SU-DHL-6 (cell line): Measurements from ENCODE around the gene MT1X.

Experiments used
- H2AFZ ChIP-seq: fragments of 200-600 bp; sonication (generic); 2 replicates; pipeline ENCODE4 v1.6.1; 2014; ENCODE audit warnings: low read depth, mild to moderate bottlenecking, moderate library complexity, mixed read lengths, antibody characterized with exemption, low read length; ENCODE audit not compliant: severe bottlenecking
- H3F3A ChIP-seq: fragments of 200-600 bp; shearing (Covaris generic); 2 replicates; pipeline ENCODE4 v1.6.0; 2016; ENCODE audit warnings: antibody characterized with exemption, mild to moderate bottlenecking; ENCODE audit not compliant: insufficient read depth
- H3K27ac ChIP-seq: fragments of 200-600 bp; sonication (generic); 2 replicates; pipeline ENCODE4 v1.5.1; 2016; ENCODE audit warnings: low read depth, mild to moderate bottlenecking, low read length, moderate library complexity, mixed read lengths
- H3K27me3 ChIP-seq: fragments of 200-600 bp; sonication (generic), shearing (Covaris generic); 2 replicates; pipeline ENCODE4 v1.6.0; 2014; ENCODE audit warnings: mild to moderate bottlenecking, low read length
- H3K36me3 ChIP-seq: fragments of 200-600 bp; sonication (generic); 2 replicates; pipeline ENCODE4 v1.6.1; 2014; ENCODE audit warnings: mild to moderate bottlenecking, low read length, mixed read lengths
- H3K4me2 ChIP-seq: fragments of 300-600, 200-600 bp; shearing (Covaris generic), sonication (generic); 2 replicates; pipeline ENCODE4 v1.6.0; 2014; ENCODE audit warnings: low read length, low read depth, mild to moderate bottlenecking; ENCODE audit not compliant: poor library complexity, severe bottlenecking
- H3K4me3 ChIP-seq: fragments of 200-600 bp; sonication (generic); 2 replicates; pipeline ENCODE4 v1.5.1; 2014; ENCODE audit warnings: antibody characterized with exemption, low read length, mild to moderate bottlenecking, mixed read lengths; ENCODE audit not compliant: insufficient read depth, poor library complexity, severe bottlenecking
- H3K79me2 ChIP-seq: fragments of 200-600 bp; sonication (generic); 2 replicates; pipeline ENCODE4 v1.6.1; 2014; ENCODE audit warnings: mild to moderate bottlenecking, low read length, moderate library complexity; ENCODE audit not compliant: insufficient read depth
- H3K9ac ChIP-seq: fragments of 200-600 bp; sonication (generic); 2 replicates; pipeline ENCODE4 v1.7.0; 2014; ENCODE audit warnings: mild to moderate bottlenecking, low read length
- H3K9me2 ChIP-seq: fragments of 200-600 bp; sonication (generic); replicated peaks from 2 replicates; pipeline ENCODE4 v1.6.1; 2014; ENCODE audit warnings: low read length; ENCODE audit not compliant: insufficient read depth
- H3K9me3 ChIP-seq: fragments of 200-600 bp; sonication (generic); 2 replicates; pipeline ENCODE4 v1.6.1; 2014; ENCODE audit warnings: low read length, mixed read lengths; ENCODE audit not compliant: insufficient read depth
- H4K20me1 ChIP-seq: fragments of 200-600 bp; sonication (generic); 2 replicates; pipeline ENCODE4 v1.6.1; 2014; ENCODE audit warnings: low read depth, mild to moderate bottlenecking, antibody characterized with exemption, low read length, moderate library complexity, mixed read lengths
- EZH2phosphoT487 ChIP-seq: fragments of 200-600 bp; sonication (generic), shearing (Covaris generic); conservative IDR thresholded peaks from 2 replicates; pipeline ENCODE4 v1.6.1; 2018; ENCODE audit warnings: mild to moderate bottlenecking, antibody characterized with exemption, low read length, moderate library complexity, mixed read lengths
- TF ChIP-seq, protein P1 (sequence below): fragments of 200-600 bp; sonication (generic); IDR thresholded peaks from one replicate; pipeline ENCODE4 v1.5.1; 2017; ENCODE audit warnings: antibody characterized with exemption, mild to moderate bottlenecking, low read length, moderate library complexity; ENCODE audit not compliant: insufficient read depth, poor library complexity, severe bottlenecking

MT1X gene

GRCh38 chr16:56653218-56653617, 29.1 kb upstream of the MT1X start:
- no peak overlapping the region for H3K4me3 ChIP-seq
- no peak overlapping the region for H3K9ac ChIP-seq
- H4K20me1 ChIP-seq, result no peaks in the 10 kb centered on the region
- TF ChIP-seq, protein P1, sequence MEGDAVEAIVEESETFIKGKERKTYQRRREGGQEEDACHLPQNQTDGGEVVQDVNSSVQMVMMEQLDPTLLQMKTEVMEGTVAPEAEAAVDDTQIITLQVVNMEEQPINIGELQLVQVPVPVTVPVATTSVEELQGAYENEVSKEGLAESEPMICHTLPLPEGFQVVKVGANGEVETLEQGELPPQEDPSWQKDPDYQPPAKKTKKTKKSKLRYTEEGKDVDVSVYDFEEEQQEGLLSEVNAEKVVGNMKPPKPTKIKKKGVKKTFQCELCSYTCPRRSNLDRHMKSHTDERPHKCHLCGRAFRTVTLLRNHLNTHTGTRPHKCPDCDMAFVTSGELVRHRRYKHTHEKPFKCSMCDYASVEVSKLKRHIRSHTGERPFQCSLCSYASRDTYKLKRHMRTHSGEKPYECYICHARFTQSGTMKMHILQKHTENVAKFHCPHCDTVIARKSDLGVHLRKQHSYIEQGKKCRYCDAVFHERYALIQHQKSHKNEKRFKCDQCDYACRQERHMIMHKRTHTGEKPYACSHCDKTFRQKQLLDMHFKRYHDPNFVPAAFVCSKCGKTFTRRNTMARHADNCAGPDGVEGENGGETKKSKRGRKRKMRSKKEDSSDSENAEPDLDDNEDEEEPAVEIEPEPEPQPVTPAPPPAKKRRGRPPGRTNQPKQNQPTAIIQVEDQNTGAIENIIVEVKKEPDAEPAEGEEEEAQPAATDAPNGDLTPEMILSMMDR, result no peak
- TF ChIP-seq EZH2phosphoT487, result no peak
- H2AFZ ChIP-seq, result no peak overlapping the region
- no peaks in the 10 kb centered on the region for H3K79me2 ChIP-seq
- H3K4me2 ChIP-seq, result no peak overlapping the region
- H3K9me3 ChIP-seq, result no peaks in the 10 kb centered on the region
- no peaks in the 10 kb centered on the region for H3K36me3 ChIP-seq
- H3K27me3 ChIP-seq, result no peaks in the 10 kb centered on the region
- no peak overlapping the region for H3K27ac ChIP-seq
- no peaks in the 10 kb centered on the region for H3K9me2 ChIP-seq
- no peaks in the 10 kb centered on the region for H3F3A ChIP-seq

DNA sequence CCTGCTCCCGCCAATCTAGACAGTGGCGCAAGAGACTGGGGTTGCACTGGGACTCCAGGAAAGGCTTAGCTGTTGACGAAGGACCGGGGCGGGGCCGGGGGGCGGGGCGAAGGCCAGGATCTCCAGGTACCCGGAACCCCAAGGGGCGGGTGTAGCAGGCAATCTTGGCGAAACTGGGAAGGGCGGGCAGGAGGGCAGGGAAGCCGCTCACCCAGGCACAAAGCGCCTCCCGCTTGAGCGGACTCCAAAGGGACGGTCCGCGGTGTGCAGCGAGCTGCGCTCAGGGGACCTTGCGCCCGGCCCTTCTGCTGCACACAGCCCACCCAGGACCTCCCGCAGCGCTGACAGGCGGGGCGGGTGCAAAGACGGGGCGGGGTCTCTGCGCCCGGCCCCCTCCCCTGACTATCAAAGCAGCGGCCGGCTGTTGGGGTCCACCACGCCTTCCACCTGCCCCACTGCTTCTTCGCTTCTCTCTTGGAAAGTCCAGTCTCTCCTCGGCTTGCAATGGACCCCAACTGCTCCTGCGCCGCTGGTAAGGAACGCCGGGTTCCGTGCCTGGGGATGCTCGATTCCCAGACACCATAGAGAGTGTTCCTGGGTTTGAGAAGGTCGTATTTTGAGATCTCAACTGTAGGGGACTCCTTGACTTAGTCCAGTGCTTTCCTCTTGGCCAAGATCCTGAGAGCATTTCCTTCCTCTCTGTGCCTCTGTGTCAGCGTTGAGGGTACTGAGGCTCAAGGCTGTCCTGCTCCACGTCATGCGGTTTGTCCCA, 24.5 kb upstream of the MT1X start, which contains the start of gene MT1F:
TSS of gene MT1F (plus strand) at position 405 of the 772 bp plus-strand sequence. CDS start at position 505, 100 bp downstream.
- H3F3A ChIP-seq, result no peaks in the 10 kb centered on the region
- no peaks in the 10 kb centered on the region for H3K9me3 ChIP-seq
- TF ChIP-seq, protein P1, result no peak
- no peaks in the 10 kb centered on the region for H3K27me3 ChIP-seq
- H3K36me3 ChIP-seq, result no peaks in the 10 kb centered on the region
- H3K27ac ChIP-seq, result no peak within 1 kb of the TSS
- peak within 1 kb of the TSS; percentile 25; the same call in 1 of the 2 replicates for H3K9ac ChIP-seq
- peak within 1 kb of the TSS; percentile 63 for H2AFZ ChIP-seq
- peak within 1 kb of the TSS; percentile 52 for H3K4me2 ChIP-seq
- no peaks in the 10 kb centered on the region for H3K9me2 ChIP-seq
- no peaks in the 10 kb centered on the region for H3K79me2 ChIP-seq
- H3K4me3 ChIP-seq, result peak within 1 kb of the TSS; percentile 47
- no peaks in the 10 kb centered on the region for H4K20me1 ChIP-seq

DNA sequence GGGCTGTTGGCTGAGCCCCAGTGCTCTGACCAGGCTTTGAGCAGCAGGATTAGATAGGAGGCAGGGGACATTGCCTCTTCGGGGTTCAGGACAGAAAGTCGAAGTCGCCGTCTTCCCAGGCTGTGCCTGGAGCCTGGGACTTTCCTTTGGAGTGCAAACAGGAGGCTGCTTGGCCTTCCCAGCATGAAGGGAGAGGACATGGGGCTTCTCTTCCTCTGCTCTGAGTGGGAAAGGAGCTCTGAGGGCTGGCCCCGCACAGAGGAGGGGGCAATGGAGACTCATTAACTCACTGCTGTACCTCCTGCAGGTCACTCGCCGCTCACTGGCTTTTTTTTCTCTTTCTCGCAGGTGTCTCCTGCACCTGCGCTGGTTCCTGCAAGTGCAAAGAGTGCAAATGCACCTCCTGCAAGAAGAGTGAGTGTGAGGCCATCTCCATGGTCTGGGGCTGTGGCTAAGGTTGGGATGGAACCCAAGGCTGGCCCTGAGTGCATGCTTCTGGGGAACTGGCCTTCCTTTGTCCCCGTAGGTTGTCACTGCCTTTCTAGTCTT, 23.9 kb upstream of the MT1X start:
- Histone ChIP-seq H3K27ac (no peak overlapping the region), H3K27me3 (no peaks in the 10 kb centered on the region), H3K4me2 (peak overlapping the region; percentile 52), H2AFZ (no peak overlapping the region), H3K79me2 (no peaks in the 10 kb centered on the region), H3F3A (no peaks in the 10 kb centered on the region), H3K9me3 (no peaks in the 10 kb centered on the region), H4K20me1 (no peaks in the 10 kb centered on the region), H3K9me2 (no peaks in the 10 kb centered on the region), H3K9ac (no peak overlapping the region; the same call in 1 of the 2 replicates), H3K4me3 (no peak overlapping the region), H3K36me3 (no peaks in the 10 kb centered on the region)
- no peak for TF ChIP-seq EZH2phosphoT487
- TF ChIP-seq, protein P1, result no peak
